ENCODE data around the gene TMEM87A. TPM values are rescaled to one million over a fixed set of nuclear protein-coding genes. Genes with fewer than 3 reads are reported as not detected.
"Not testable (repeated sequence)": the region's sequence is repeated elsewhere in the genome, so short reads cannot be mapped to it uniquely, and the experiment has no call there.

Gene TMEM87A
- total RNA-seq, 1 donor = 71.5 TPM

DNA sequence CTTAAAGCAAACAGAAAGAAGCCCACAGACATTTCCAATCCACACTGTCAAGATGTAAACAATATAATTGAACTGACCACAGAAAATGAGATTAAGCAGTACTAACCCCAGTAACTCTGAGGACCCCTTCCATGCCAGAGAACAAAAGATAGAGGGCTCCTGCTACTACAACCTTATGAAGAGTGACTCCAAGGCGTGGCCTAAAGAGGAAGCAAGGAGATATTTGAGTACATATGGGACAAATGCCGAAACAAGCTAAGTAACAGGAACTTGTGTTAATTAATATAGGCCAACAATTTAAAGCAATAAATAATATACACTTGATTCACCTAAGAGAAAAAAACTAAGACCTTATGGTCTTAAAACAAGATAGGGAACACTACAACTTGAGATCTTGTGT is 40.1 kb downstream of the TMEM87A start:
- TF ChIP-seq, protein P1, sequence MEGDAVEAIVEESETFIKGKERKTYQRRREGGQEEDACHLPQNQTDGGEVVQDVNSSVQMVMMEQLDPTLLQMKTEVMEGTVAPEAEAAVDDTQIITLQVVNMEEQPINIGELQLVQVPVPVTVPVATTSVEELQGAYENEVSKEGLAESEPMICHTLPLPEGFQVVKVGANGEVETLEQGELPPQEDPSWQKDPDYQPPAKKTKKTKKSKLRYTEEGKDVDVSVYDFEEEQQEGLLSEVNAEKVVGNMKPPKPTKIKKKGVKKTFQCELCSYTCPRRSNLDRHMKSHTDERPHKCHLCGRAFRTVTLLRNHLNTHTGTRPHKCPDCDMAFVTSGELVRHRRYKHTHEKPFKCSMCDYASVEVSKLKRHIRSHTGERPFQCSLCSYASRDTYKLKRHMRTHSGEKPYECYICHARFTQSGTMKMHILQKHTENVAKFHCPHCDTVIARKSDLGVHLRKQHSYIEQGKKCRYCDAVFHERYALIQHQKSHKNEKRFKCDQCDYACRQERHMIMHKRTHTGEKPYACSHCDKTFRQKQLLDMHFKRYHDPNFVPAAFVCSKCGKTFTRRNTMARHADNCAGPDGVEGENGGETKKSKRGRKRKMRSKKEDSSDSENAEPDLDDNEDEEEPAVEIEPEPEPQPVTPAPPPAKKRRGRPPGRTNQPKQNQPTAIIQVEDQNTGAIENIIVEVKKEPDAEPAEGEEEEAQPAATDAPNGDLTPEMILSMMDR (IDR thresholded peaks at IDR 0.05; ENCODE audit: insufficient read depth, low read length) = no peak
- DNase-seq (ENCODE audit: low read depth) = no peak
- H3K4me3 ChIP-seq (ENCODE audit: low read depth, low read length) = no peak overlapping the region

DNA sequence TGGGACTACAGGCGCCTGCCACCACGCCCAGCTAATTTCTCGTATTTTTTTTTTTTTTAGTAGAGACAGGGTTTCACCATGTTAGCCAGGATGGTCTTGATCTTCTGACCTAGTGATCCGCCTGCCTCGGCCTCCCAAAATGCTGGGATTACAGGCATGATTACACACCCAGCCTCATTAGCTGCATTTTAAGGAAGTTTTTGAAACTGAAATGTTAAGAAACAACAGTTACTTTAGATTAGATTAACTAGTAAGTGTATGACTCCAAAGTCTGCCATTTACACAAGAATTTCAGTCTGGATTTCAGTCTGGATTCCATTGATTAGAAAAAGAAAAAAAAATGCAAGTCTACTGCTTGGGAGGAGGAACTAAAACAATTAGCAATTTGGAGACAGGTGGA is 40.6 kb downstream of the TMEM87A start:
- TF ChIP-seq, protein P1 (IDR thresholded peaks at IDR 0.05; ENCODE audit: insufficient read depth, low read length) = no peak
- no peak overlapping the region for H3K4me3 ChIP-seq (ENCODE audit: low read depth, low read length)
- DNase-seq (ENCODE audit: low read depth) = no peak

DNA sequence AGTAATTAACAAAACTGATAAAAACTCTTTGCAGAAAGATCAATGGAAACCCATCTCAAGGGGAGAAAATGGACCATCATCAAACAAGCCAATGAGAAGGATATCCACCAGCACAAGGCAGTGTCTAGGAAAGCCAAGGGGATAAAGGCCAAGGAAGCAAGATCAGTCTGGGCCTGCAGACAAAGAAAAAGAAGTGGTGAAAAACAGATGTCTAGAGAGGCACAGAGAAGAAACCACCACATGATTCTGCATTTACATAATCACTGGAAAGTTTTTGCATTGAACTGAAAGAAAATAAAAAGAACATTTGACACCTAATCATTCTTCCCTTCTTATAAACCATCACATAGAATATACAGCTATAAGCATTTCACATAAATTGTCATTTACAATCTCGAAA is 42.1 kb downstream of the TMEM87A start:
- no peak overlapping the region for H3K4me3 ChIP-seq (ENCODE audit: low read depth, low read length)

DNA sequence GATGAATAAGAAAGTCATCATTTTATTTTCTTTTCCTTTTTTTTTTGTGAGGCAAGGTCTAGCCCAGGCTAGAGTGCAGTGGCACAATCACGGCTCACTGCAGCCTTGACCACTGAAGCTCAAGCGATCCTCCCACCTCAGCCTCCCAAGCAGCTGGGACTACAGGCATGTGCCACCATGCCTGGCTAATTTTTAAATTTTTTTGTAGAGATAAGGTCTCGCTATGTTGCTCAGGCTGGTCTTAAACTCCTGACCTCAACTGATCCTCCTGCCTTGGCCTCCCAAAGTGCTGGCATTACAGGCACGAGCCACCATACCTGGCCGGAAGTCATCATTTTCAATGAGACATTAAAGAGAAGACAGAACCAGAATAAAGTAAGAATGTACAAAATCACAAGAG is 44.3 kb downstream of the TMEM87A start:
- not testable (repeated sequence) for H3K4me3 ChIP-seq (ENCODE audit: low read depth, low read length); DNase-seq (ENCODE audit: low read depth)

More for the DNA sequence above, 42.1 kb downstream of the TMEM87A start:
- DNase-seq (ENCODE audit: low read depth) = no peak
- TF ChIP-seq, protein P1 (IDR thresholded peaks at IDR 0.05; ENCODE audit: insufficient read depth, low read length) = no peak

DNA sequence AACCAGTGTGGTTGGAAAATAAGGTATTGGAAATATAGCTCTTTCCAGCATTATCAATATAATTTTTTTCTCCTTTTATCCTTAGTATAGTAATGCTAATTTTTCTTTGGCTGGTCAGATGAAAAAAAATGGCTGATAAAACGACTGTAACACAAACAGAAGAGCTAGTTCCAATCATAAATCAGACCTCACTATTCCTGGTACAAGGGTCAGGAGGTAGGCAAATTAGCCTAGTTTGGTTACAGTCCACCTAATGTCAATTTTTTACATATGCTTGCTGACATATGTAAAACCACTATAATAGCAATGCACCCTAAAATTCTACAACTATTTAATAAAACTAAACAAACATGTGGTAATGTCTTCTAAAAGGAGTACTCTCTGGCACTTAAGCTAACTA is 45.2 kb downstream of the TMEM87A start:
- no peak overlapping the region for H3K4me3 ChIP-seq (ENCODE audit: low read depth, low read length)
- DNase-seq (ENCODE audit: low read depth) = no peak
- TF ChIP-seq, protein P1 (IDR thresholded peaks at IDR 0.05; ENCODE audit: insufficient read depth, low read length) = no peak

DNA sequence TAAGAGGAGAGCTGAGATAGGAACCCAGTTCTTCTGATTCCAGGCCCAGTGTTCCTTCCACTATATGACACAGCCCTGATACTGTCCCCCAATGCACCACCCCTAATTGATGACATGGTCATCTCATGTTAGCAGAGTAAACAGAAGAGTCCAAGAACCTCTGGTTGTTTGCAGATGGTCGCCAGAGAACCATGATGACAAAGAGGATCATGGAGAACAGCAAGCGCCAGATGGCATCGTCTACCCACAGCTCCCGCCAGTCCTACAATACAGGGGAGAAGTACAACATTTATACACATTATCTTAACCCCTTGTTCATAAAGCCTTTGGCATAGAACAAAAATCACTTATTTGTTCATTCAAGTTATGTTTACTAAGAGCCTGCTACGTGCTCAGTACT is 46.6 kb downstream of the TMEM87A start:
- TF ChIP-seq, protein P1 (IDR thresholded peaks at IDR 0.05; ENCODE audit: insufficient read depth, low read length) = no peak
- no peak for DNase-seq (ENCODE audit: low read depth)
- H3K4me3 ChIP-seq (ENCODE audit: low read depth, low read length) = no peak overlapping the region

DNA sequence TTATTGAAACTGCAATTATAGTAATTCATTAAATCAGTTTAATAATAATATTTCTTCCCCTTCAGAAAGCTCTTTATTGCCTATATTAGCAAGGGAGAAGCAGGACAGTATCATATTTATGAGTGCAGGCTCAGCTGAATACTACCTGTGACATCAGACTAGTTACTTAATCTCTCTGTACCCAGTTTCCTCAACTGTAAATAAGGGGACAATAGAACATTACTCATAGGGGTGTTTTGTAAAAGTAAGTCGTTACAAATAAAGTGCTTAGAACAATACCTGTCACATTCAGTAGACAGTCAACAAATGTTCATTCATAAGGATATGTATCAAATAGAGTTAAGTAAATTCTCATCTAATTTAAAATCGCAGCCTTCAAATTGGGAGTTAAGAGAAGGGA is 53.0 kb downstream of the TMEM87A start:
- no peak overlapping the region for H3K4me3 ChIP-seq (ENCODE audit: low read depth, low read length)
- no peak for DNase-seq (ENCODE audit: low read depth)
- TF ChIP-seq, protein P1 (IDR thresholded peaks at IDR 0.05; ENCODE audit: insufficient read depth, low read length) = no peak

Data from fibroblast of the aortic adventitia (primary cell).